Heart right ventricle (tissue), 16 donors: ENCODE measurements around the gene CDC73. TPM values are rescaled to one million over a fixed set of nuclear protein-coding genes. Genes with fewer than 3 reads are reported as not detected.

ENCODE experiments used
- ATAC-seq, 8 donors: fragments of 200-7000 bp; cut with Tn5 transposase; one replicate each; pipeline ENCODE4 v1.9.1; 2020; ENCODE audit warnings: mild to moderate bottlenecking in 8 of 8, moderate library complexity in 8 of 8, moderate number of reproducible peaks in 1 of 8
- DNase-seq, 2 donors: peaks; one replicate each; pipeline ENCODE4 v3.0.0-alpha.2; 2020
- H3K27ac ChIP-seq, 10 donors: fragments of 200-600 bp; sonication (generic) in 2 of 10; one replicate each; pipeline versions ENCODE4 v1.5.0 to v1.8.0; 2020 to 2022; ENCODE audit warnings: mild to moderate bottlenecking in 3 of 10
- H3K27me3 ChIP-seq, 7 donors: fragments of 200-600 bp; one replicate each; pipeline ENCODE4 v1.8.0; 2021 to 2022; ENCODE audit warnings: mild to moderate bottlenecking in 2 of 7
- H3K36me3 ChIP-seq, 9 donors: fragments of 200-600 bp; sonication (generic) in 1 of 9; one replicate each; pipeline versions ENCODE4 v1.5.0 to v1.8.0; 2020 to 2022; ENCODE audit warnings: mild to moderate bottlenecking in 2 of 9
- H3K4me1 ChIP-seq, 9 donors: fragments of 200-600 bp; sonication (generic) in 1 of 9; one replicate each; pipeline versions ENCODE4 v1.5.0 to v1.8.0; 2020 to 2022; ENCODE audit warnings: mild to moderate bottlenecking in 4 of 9
- H3K4me3 ChIP-seq, 10 donors: fragments of 200-600 bp; sonication (generic) in 2 of 10; one replicate each; pipeline versions ENCODE4 v1.5.0 to v1.8.0; 2020 to 2022; ENCODE audit warnings: mild to moderate bottlenecking in 7 of 10, moderate library complexity in 2 of 10
- H3K9me3 ChIP-seq, 11 donors: fragments of 200-600 bp in 10 of 11; sonication (generic) in 2 of 11; one replicate each; pipeline versions ENCODE4 v1.5.0 to v1.8.0; 2013 to 2022; ENCODE audit warnings: mild to moderate bottlenecking in 2 of 11, control low read depth in 1 of 11, moderate library complexity in 1 of 11
- WGBS, 2 donors: extraction: QIAGEN DNeasy Blood & Tissue Kit; methylation state at CpG; one replicate each; pipeline ENCODE4 v1.1.7; 2013; ENCODE audit warnings: inconsistent platforms in 1 of 2; 5-methylcytosine and 5-hydroxymethylcytosine counted together
- intact Hi-C, 10 donors: fragments of 100-400 bp; cut with DNase I; formaldehyde crosslinking; loops; one replicate each; pipeline versions ENCODE4 v1.11.1 to v1.14.2; 2022
- microRNA-seq, 2 donors: library from miRNA; unstranded; fragments of <30 nt; microRNA quantifications; one replicate each; pipeline ENCODE4 v1.2.0, GENCODE V29; 2021
- polyA plus RNA-seq, 2 donors: library from polyadenylated mRNA; stranded (reverse); fragments of 200-250 nt; gene quantifications; one replicate each; pipeline ENCODE4 v1.2.3, GENCODE V29; 2013
- total RNA-seq, 10 donors: library from RNA; stranded (reverse); fragmentation: NEBNext Ultra II Directional in 3 of 10; extraction: Animal tissue kit (Norgen Biotek cat#: 25700) in 3 of 10; gene quantifications; one replicate each; pipeline versions ENCODE4 v1.2.1 to v1.2.4, GENCODE V29; 2021 to 2023
- TF ChIP-seq, protein P1 (sequence below), 9 donors: fragments of 200-600 bp; sonication (generic) in 2 of 9; IDR thresholded peaks; one replicate each; pipeline versions ENCODE4 v1.5.0 to v1.8.0; 2021 to 2022; ENCODE audit warnings: antibody characterized with exemption in 9 of 9, mild to moderate bottlenecking in 5 of 9, moderate library complexity in 1 of 9
- donor health status: Arrhythmogenic right ventricular cardiomyopathy.
- donor health status: ischemic (EF 13 %, LVEDD 7.1; RV severe dilation, severe dysfunction).
- donor health status: healthy with polysubstance abuse.
- donor health status: DM: no; HTN: yes; CAD: no.
- donor health status: DM: no; HTN: no; CAD: no.
- donor health status: ischemic (EF 25% LVEDD 6.9; RV normal size, moderate dysfunction).
- donor health status: ischemic (EF 25% LVEDD 5.7; RV mildly dilated, moderate dysfunction).
- donor health status: healthy.
- donor health status: DM: yes; HTN: yes; CAD: no.
- donor health status: Ischemic cardiomyopathy.
- donor health status: ischemic (EF 35%, LVEDD 5.7; RV mildly dilated, moderate dysfunction).
- donor health status: nonischemic (EF 11% LVEDD 7.7; RV severe dilation, severe dysfunction).
- donor health status: DM: yes; HTN: yes; CAD: no.
- donor health status: PGD.
- donor health status: ischemic (EF 29% LVEDD 5.4; RV normal size, mild dysfunction).
- donor health status: nonischemic (EF 23%, LVEDD 6.1; RV moderate dilation, normal function).

The CDC73 gene
- total and polyA plus RNA-seq, 12 donors, result 9.2 to 70.2 (median 54.2) TPM

DNA sequence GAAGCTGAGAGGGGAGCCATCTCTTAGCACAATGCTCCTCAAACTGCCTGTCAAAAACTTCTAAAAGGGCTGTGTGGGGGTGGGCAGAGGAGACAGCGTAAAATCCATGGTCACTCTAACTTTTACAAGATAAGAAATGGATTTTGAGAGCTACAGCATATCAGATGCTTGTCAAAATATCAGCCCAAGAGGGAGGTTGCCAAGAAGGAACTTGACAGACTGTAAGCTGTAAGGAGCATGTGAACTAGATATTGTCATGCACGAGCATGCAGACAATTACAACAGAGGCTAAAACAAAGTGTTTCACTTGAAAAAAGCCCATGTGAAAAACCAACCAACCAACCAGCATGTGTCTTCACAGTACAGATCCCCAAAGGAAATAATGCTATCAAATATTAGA is 171.9 kb downstream of the CDC73 start:
- Histone ChIP-seq H3K9me3 (peaks cover 0 to 30% (median 0%) of the 10 kb centered on the region in 11 donors), H3K4me3 (no peak overlapping the region), H3K36me3 (no peaks in the 10 kb centered on the region), H3K4me1 (no peaks in the 10 kb centered on the region), H3K27ac (no peak overlapping the region), H3K27me3 (no peaks in the 10 kb centered on the region)
- intact Hi-C loops, result no loop called here
- ATAC-seq (no peak), DNase-seq (no peak)
- TF ChIP-seq, protein P1, sequence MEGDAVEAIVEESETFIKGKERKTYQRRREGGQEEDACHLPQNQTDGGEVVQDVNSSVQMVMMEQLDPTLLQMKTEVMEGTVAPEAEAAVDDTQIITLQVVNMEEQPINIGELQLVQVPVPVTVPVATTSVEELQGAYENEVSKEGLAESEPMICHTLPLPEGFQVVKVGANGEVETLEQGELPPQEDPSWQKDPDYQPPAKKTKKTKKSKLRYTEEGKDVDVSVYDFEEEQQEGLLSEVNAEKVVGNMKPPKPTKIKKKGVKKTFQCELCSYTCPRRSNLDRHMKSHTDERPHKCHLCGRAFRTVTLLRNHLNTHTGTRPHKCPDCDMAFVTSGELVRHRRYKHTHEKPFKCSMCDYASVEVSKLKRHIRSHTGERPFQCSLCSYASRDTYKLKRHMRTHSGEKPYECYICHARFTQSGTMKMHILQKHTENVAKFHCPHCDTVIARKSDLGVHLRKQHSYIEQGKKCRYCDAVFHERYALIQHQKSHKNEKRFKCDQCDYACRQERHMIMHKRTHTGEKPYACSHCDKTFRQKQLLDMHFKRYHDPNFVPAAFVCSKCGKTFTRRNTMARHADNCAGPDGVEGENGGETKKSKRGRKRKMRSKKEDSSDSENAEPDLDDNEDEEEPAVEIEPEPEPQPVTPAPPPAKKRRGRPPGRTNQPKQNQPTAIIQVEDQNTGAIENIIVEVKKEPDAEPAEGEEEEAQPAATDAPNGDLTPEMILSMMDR (IDR thresholded peaks at IDR 0.05), result no peak
- WGBS, 2 donors, result 63 to 65% methylated on average over 2 of the region's 2 CpGs

DNA sequence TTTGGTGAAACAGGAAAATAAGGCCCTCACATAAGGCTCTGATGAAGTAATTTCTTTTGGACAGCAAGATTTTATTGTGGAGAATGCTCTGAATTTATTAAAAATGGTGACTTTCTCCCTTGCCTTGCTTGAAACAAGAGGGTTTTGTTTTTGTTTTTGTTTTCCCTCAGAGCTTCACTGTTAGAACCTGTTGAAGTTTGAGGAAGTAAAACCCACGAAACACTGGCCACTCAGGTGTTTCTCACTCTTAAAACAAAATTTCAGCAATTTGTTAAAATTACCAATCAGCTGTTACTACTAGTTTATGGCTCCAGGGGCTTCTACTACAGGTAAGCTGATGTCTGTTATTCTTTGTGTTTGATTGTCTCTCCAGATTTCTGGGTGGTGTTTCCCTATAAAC is 177.2 kb downstream of the CDC73 start:
- H3K36me3 ChIP-seq, result no peaks in the 10 kb centered on the region
- no peaks in the 10 kb centered on the region for H3K27me3 ChIP-seq
- 67 to 82% methylated on average over 1 of the region's 1 CpG for WGBS, 2 donors
- ATAC-seq (no peak), DNase-seq (no peak)
- H3K9me3 ChIP-seq, result peaks cover 0 to 30% (median 0%) of the 10 kb centered on the region in 11 donors
- H3K4me3 ChIP-seq, result no peak overlapping the region
- H3K4me1 ChIP-seq, result no peaks in the 10 kb centered on the region
- intact Hi-C loops, result no loop called here
- H3K27ac ChIP-seq, result no peak overlapping the region
- TF ChIP-seq, protein P1 (IDR thresholded peaks at IDR 0.05), result no peak

DNA sequence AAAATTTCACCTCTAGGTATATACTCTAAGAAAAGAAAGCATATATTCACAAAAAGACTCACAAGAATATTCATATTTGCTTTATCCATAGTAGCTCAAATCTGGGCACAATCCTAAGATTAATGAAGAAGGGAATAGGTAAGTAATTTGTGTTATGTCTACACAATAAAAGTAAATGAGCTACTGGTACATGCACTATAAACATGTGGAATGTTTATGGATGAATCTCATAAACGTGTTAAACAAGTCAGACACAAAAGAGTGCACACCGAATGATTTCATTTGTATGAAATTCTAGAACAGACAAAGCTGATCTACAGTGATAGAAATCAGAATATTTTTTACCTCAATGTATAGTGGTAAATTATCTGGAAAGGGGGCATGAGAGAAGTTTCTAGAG is 179.9 kb downstream of the CDC73 start:
- TF ChIP-seq, protein P1 (IDR thresholded peaks at IDR 0.05), result no peak
- ATAC-seq, result no peak
- peaks cover 0 to 15% (median 0%) of the 10 kb centered on the region in 11 donors for H3K9me3 ChIP-seq
- no peaks in the 10 kb centered on the region for H3K27me3 ChIP-seq
- intact Hi-C loops, result no loop called here
- H3K4me3 ChIP-seq, result no peak overlapping the region
- no peak for DNase-seq
- no peak overlapping the region for H3K27ac ChIP-seq
- no peaks in the 10 kb centered on the region for H3K36me3 ChIP-seq
- WGBS, 2 donors, result 78 to 80% methylated on average over 2 of the region's 2 CpGs
- H3K4me1 ChIP-seq, result no peaks in the 10 kb centered on the region

DNA sequence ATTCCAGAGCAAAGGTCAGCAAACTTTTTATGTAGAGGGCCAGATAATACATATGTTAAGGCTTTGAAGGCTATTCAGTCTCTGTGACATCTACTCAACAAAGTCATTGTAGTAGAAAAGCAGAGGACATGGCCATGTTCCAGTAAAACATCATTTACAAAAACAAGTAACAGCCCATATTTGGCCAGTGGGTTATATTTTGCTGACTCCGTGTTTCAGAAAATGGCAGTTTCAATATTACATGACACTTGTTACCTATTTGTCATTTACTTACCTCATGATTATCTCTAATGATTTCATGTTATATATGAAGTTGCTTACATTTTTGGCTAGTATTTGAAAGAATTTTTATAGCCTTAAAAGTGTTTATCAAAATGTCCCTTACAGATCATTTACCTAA is 182.0 kb downstream of the CDC73 start:
- DNase-seq, result no peak
- H3K36me3 ChIP-seq, result no peaks in the 10 kb centered on the region
- no peaks in the 10 kb centered on the region for H3K9me3 ChIP-seq
- no peak overlapping the region for H3K27ac ChIP-seq
- H3K4me1 ChIP-seq, result no peaks in the 10 kb centered on the region
- WGBS, 2 donors, result 81 to 93% methylated on average over 1 of the region's 1 CpG
- H3K4me3 ChIP-seq, result no peak overlapping the region
- TF ChIP-seq, protein P1 (IDR thresholded peaks at IDR 0.05), result no peak
- intact Hi-C loops, result no loop called here
- no peak for ATAC-seq
- no peaks in the 10 kb centered on the region for H3K27me3 ChIP-seq

Small RNA genes within 50 kb of the gene (microRNA-seq; reads per million reads assigned to microRNA genes)
- 0 to 0.51 reads per million in 2 donors for gene MIR1278

Other genes starting within 250 kb of the CDC73 start
- 10 to 100 TPM; 25.7 to 45.2 (median 35.9) TPM for gene UCHL5, start 62.7 kb upstream of the CDC73 start, total RNA-seq
- 10 to 100 TPM; 13.3 to 18.4 TPM for gene UCHL5, start 62.7 kb upstream of the CDC73 start, polyA plus RNA-seq
- 10 to 100 TPM; 43.6 to 62.9 (median 55.9) TPM for gene RO60, start 62.4 kb upstream of the CDC73 start, total RNA-seq
- 1 to 10 TPM; 4.7 to 5.9 TPM for gene RO60, start 62.4 kb upstream of the CDC73 start, polyA plus RNA-seq
- gene GLRX2, start 16.6 kb upstream of the CDC73 start, total RNA-seq, result 10 to 100 TPM; 27.6 to 51.9 (median 33.5) TPM
- gene GLRX2, start 16.6 kb upstream of the CDC73 start, polyA plus RNA-seq, result 10 to 100 TPM; 33.1 to 64.9 TPM
- gene B3GALT2, start 64.6 kb downstream of the CDC73 start, total RNA-seq, result 100 to 1,000 TPM in 1 of 10 donors, 10 to 100 TPM in 9; 19.0 to 102 (median 51.8) TPM
- gene B3GALT2, start 64.6 kb downstream of the CDC73 start, polyA plus RNA-seq, result 10 to 100 TPM; 20.0 to 24.7 TPM